ENCODE data around the gene SOWAHD.
"Not testable (repeated sequence)": the region's sequence is repeated elsewhere in the genome, so short reads cannot be mapped to it uniquely, and the experiment has no call there.

SOWAHD gene

DNA sequence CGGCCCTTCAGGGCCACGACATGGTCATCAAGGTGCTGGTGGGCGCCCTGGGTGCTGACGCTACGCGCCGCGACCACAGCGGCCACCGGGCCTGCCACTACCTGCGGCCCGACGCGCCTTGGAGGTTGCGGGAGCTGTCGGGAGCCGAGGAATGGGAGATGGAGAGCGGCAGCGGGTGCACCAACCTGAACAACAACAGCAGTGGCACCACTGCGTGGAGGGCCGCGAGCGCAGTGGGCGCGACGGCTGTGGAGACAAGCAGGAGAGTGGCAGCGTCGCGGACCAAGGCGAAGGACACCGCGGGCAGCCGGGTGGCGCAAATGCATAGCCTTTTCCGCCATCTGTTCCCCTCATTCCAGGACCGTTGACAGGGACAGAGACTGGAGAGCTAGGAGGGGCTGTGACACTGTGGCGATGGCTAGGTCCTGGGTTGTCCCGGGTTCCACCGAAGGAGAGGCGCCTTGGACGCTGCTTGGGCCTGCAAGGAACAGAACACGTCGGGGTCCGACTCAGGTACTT, 919 bp downstream of the SOWAHD start:
- DNase-seq = no peak

DNA sequence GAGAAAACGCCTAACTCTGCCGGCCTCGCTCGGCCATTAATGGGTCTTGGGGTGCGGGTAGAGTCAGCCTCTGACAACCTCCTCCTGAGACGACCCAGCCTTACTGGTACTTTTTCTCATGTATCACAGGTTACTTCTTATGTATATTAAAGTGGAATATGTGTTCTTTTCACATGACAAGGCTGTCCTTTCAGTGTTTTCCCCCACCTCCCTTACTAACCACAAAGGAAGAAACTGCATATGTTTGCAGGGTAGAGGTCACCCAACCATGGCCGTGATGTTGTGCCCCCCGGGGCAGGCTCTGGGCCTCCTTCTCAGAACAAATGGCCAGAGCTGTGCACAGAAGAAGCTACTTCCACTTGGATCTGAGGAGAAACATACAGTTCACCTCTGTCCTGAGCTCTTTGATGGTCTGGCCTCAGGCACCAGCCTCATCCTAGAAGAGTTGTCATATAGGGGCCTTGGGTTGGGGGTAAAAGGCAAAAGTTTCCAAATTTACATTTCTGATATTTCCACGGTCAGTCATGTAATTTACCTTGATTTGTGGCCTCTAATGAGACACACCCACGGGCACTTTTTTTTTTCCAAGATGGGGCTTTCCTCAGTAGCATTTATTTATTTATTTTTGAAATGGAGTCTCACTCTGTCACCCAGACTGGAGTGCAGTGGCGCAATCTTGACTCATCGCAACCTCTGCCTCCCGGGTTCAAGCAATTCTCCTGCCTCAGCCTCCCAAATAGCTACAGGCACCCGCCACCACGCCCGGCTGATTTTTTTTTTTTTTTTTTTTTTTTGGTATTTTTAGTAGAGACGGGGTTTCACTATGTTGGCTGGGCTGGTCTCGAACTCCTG, 1.9 kb downstream of the SOWAHD start:
- no peak for DNase-seq

DNA sequence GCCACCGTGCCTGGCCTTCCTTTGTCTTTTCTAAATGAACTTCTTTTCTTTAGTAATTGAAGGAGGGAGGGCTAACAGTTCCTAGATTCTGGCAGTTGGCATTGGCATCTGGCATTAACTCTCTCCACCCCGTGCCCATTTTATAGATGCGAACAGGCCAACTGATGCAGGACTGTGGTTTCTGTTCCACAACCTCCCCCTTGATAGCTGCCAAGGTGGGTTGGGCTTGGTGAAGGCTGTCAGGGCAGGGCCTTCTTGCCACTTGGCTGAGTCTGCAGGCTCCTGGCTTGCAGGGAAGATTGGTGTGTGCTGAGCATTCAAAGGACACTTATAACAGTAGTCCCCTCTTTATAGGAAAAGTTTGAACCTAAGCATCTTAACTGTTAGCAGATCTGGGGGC, 4.3 kb downstream of the SOWAHD start:
- no peak for DNase-seq

DNA sequence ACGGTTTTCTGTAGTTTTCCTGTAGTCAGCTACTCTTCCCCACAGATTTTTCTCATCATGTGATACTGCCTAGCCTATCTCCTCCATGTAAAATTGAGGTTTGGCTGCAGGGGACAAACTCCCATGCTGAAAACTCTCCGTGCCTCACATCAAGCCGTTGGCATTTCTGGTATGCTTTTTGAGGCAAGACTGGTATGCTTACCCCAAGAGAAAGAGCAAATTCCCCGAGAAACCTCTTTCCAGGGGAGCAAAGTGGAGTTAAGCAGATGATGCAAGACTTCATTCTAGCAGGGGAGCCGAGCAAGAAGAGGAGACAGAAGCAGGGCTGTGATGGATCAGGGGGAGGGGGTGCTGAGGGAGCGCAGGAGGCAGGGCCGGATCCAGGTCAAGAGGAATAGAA, 4.8 kb downstream of the SOWAHD start:
- DNase-seq = no peak

DNA sequence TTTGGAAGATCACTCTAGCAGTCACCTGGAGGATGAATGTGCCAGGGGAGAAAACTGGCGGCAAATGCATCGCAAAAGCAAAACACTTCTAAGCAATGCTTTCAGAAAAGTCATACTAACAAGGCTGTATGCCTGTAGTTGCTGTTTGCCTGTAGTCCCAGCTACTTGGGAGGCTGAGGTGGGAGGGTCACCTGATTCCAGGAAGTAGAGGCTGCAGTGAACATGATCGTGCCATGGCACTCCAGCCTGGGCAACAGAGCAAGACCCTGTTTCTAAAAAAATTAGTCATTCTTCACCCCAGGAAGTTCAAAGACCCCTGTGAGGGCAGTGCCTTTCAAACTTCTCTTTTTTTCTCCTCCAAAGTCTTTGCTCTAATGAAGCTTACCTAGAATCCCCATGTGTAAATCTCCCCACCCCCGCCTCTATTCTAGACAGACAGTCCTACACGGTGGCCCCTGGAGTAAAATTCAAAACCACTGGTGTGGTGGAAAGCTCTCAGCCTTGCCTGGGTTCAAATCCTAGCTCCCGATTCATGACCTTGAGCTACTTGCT, 5.5 kb downstream of the SOWAHD start:
- no peak for DNase-seq

DNA sequence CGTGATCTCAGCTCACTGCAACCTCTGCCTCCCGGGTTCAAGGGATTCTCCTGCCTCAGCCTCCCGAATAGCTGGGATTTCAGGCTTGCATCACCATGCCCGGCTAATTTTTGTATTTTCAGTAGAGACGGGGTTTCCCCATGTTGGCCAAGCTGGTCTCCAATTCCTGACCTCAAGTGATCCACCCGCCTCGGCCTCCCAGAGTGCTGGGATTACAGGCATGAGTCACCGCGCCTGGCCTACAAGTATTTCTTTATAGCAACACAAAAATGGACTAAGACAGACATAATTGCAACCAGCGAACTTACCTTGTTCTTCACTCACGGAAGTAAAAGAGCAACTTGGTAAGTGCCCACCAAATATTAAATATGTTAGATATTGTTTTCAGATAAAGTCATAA, 10.0 kb downstream of the SOWAHD start:
- DNase-seq = not testable (repeated sequence)

DNA sequence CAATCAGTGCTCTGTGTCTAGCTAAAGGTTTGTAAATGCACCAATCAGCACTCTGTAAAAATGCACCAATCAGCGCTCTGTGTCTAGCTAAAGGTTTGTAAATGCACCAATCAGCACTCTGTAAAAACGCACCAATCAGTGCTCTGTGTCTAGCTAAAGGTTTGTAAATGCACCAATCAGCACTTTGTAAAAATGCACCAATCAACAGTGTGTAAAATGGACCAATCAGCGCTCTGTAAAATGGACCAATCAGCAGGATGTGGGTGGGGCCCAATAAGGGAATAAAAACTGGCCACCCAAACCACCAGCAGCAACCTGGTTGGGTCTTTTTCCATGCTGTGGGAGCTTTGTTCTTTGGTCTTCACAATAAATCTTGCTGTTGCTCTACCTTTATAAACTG, 11.0 kb downstream of the SOWAHD start:
- not testable (repeated sequence) for DNase-seq

DNA sequence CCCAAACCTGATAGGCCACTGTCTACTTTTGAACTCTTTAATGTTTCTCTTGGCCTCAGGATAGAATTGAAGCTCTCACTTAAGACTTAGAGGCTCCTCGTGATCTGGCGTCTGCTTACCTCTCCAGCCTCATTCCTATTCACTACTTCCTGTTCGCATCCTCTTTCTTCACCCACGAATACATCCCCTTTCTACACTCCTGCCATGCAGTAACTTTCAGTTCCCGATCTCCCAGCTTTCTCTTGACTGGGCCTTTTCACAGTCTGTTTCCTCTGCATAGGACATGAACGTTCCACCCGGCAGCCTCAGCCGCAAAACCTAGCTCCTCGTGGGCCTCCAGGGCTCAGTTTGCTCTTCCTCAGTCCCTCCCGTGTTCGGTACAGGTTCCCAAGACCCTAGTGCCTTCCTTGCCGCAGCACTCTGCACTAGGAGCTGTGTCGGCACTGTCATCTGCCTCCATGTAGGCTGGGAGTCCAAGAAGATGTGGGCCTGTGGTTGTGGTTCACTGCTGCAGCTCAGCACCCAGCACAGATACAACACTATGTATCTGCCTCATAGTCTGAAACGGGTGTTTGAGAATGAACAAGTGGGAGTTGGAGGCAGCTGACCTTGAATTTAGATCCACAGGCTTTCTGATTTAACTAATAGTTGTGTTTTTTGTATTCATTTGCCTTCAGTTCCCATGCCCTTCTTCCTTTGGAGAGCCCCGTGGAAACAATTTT, 17.3 kb downstream of the SOWAHD start:
- no peak for DNase-seq

DNA sequence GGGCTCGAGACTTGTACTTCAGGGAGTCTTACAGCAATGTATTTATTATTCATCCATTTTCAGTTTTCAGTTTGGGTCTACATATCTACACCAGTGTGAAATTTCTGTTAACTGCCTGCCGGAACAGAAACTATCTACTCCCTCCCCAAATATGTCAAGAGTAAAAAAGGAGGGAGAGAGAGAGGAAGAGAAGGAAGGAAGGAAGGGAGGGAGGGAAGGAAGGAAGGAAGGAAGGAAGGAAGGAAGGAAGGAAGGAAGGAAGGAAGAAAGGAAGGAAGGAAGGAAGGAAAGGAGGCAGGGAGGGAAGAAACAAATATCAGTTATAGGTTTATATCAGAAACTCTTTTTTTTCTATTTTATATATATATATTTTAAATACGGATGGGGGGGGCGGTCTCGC, 20.4 kb downstream of the SOWAHD start:
- DNase-seq = no peak

DNA sequence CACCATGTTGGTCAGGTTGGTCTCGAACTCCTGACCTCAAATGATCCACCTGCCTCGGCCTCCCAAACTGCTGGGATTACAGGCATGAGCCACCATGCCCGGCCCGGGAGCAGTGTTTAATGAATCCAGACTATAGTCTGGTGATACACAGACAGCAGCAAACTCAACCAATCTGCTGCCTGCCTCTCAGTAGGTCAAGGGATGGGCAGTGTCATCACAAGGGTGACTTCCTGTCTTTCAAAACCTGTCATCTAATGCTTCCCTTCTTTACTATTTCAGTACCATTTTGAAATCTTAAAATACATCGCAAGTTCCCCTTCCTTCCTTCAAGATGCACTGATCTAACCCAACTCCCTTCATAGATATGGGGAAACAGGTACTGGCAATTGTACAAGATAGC, 24.6 kb downstream of the SOWAHD start:
- no peak for DNase-seq

DNA sequence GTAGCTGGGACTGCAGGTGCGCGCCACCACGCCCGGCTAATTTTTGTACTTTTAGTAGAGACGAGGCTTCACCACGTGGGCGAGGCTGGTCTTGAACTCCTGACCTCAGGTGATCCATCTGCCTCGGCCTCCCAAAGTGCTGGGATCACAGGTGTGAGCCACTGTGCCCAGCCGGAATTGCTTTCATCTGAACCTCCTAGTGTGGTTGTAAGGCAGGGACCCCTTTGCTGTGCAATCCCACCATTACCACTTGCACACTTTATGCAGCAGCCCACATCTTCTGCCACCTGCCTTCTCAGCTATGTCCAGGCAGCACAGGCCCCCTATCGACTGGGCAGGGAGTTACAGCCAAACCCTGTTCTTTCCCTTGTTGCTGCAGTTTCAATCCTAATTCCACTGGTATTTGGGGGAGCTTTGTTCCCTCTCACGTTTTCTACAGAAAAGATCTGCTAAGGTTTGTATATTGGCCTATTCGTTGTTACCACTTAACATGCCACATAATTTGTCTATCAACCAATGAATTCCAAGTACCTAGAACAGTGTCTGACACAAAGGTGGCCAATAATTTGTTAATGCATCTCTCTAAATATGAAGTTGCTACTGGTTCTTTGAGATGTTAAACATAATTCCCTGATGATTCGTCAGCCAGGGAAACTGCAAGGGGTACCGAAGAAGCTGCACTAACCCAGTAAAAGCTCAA, 26.5 kb downstream of the SOWAHD start:
- DNase-seq = peak; percentile 17

DNA sequence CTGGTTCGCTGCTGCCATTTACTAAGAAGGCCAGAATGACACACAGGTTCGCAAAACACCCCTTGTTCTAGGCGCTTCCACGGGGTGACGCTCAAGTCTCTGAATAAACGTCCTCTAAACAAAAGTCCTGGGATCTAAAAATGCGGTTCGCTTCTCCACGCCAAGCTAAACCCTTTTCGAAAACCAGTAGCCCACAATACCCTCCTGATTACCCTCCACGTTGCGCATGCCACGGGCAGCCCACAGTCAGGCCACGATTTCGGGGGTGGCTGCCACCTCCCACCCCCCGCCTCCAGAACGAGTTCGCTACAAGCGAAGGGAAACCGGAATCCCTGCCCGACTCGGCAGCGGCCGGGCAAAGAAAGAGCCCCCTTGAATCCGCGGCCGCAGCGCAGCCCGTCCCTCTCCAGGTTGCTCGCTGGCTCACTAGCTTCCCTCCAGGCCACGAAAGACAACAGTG, 32.6 kb downstream of the SOWAHD start:
- peak; percentile 16 for DNase-seq

DNA sequence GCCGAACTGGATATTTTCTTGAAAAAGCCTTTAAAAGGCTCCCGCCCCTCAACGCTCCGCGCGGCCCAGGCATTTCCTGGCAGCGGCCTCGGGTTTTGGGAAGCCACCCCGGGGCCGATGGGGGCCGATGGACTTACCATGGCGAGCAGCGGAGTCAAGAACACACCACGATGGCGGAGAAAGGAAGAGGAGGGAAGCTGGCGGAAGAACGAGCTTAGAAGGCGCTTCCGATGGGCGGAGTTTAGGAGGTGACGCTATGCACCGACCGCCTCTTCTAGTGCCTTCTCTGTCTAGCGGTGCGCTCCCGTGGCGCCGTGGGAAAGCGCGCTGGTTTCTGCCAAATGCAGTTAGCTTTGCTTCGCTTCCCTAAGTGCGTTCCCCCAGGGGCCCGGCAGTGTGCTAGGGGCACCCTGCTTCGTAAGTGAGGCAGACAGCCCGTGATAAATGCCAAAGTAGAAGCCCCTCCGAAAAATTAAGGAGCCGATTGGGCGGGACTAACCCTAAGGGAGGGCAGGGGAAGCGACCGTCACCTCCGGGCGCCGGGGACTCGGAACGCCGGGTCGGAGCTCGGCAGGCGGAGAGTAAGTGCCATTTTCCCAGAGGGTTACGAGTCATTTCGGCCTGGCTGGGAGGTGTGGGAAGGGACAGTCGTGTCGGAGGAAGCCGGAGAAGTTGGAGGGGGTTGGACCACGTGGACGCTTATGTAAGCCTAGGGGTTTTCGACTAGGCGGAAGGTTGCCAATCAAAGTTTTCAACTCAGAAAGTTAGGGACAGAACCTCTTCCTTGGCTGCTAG, 33.2 kb downstream of the SOWAHD start, which contains the start of gene RPL39:
RPL39 (minus strand) TSS at position 194 of the 795 bp plus-strand sequence; CDS start at position 140, 54 bp downstream.
- peak; percentile 66 for DNase-seq

DNA sequence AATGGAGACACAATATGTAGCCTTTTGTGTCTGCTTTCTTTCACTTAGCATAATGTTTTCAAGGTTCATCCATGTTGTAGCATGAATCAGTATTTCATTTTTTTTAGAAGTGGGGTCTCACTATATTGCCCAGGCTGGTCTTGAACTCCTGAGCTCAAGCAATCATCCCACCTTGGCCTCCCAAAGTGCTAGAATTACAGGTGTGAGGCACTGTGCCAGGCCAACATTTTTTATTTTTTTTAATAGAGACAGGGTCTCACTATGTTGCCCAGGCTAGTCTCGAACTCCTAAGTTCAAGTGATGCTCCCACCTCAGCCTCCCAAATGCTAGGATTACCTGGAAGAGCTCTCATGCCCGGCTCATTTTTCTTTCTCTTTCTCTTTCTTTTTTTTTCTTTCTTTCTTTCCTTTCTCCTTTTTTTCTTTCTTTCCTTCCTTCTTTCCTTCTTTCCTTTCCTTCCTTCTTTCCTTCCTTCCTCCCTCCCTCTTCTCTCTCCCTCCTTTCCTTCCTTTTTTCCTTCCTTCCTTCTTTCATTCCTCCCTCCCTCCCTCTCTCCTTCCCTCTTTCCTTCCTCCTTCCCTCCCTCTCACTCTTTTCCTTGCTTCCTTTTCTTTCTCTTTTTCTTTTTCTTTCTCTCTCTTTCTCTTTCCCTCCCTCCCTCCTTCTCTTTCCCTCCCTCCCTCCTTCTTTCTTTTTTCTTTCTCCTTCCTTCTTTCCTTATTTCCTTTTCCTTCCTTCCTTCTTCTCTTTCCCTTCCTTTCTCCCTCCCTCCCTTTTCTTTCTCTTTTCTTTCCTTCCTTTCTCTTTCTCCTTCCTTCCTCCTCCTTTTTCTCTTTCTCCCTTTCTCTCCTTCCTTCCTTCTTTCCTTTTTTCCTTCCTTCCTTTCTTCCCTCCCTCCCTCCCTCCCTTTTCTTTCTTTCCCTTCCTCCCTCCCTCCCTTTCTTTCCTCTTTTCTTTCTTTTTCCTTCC, 43.1 kb downstream of the SOWAHD start:
- no peak for DNase-seq

DNA sequence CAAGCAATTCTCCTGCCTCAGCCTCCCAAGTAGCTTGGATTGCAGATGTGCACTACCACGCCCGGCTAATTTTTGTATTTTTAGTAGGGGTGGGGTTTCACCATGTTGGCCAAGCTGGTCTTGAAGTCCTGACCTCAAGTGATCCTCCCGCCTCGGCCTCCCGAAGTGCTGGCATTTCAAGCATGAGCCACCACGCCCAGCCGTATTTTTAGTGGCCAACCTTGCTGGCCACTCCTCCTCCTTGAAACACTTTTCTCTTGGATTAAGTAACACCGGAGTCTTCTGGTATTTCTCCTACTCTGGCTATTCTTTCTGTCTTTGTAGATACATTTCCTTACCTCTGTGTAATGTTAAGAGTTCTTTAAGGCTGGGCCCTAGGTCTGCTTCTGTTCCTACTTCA, 44.2 kb downstream of the SOWAHD start:
- no peak for DNase-seq

DNA sequence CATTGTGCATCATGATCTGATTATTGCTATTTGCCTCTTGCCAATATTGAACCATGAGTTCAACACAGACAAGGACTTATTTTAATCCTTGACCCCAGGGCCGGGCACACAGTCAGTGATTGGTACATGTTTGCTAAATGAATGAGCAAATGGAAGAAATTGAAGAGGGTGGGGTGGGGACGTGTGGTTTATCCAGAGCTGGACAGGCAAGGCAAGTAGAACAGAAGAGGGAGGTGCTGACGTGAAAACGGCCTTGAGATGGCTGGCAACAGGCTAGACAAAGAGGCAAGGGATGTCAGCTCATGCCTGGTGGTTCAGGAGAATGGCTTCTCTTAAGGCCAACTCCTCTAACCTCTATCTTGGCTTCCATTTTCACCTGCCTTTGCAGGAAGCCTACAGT, 50.1 kb downstream of the SOWAHD start:
- not testable (repeated sequence) for DNase-seq

DNA sequence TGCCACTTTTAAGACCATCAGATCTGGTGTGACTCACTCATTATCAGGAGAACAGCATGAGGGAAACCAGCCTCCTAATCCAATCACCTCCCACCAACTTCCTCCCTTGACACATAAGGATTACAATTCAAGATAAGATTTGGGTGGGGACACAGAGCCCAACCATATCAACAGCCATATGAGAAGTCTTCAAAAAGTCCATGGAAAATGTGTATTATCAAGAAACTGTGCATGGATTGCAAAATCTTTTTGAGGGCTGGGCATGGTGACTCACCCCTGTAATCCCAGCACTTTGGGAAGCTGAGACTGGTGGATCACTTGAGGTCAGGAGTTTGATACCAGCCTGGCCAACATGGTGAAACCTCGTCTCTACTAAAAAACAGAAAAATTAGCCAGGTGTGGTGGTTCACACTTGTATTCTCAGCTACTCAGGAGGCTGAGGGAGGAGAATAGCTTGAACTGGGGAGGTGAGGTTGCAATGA, 50.8 kb downstream of the SOWAHD start:
- DNase-seq = no peak
